ENCODE results near the gene ADGRV1. TPM values are rescaled to one million over a fixed set of nuclear protein-coding genes. Genes with fewer than 3 reads are reported as not detected.
"Not testable (repeated sequence)": the region's sequence is repeated elsewhere in the genome, so short reads cannot be mapped to it uniquely, and the experiment has no call there.

ADGRV1 gene
- total RNA-seq, 4 donors from 2014 or later = 0.39 to 1.9 (median 1.00) TPM

- TF ChIP-seq POLR2A (IDR thresholded peaks at IDR 0.05) = no peak
- TF ChIP-seq CTCF (IDR thresholded peaks at IDR 0.05) = no peak
- TF ChIP-seq EP300 (IDR thresholded peaks at IDR 0.05) = no peak
- H3K27ac ChIP-seq = no peak overlapping the region
- H3K4me3 ChIP-seq = no peak overlapping the region
- peaks cover 0 to 2% (median 0%) of the 10 kb centered on the region in 4 donors for H3K9me3 ChIP-seq
- no peaks in the 10 kb centered on the region for H3K36me3 ChIP-seq
- H3K4me1 ChIP-seq = peaks cover 0 to 11% (median 0%) of the 10 kb centered on the region in 4 donors
- WGBS, 2 donors = 87 to 95% methylated on average over 5 of the region's 5 CpGs
- DNase-seq (ENCODE audit: low spot score in 2 of 2) = no peak
- no peaks in the 10 kb centered on the region for H3K27me3 ChIP-seq
Measured at GRCh38 chr5:90575712-90576111, 17.1 kb downstream of the ADGRV1 start.

GRCh38 chr5:90576566-90576965 lies 18.0 kb downstream of the ADGRV1 start:
- WGBS, 2 donors = 87 to 92% methylated on average over 3 of the region's 3 CpGs
- H3K4me1 ChIP-seq; H3K4me3 ChIP-seq; H3K36me3 ChIP-seq; H3K27me3 ChIP-seq; H3K9me3 ChIP-seq; H3K27ac ChIP-seq; DNase-seq (ENCODE audit: low spot score in 2 of 2): not testable (repeated sequence)

DNA sequence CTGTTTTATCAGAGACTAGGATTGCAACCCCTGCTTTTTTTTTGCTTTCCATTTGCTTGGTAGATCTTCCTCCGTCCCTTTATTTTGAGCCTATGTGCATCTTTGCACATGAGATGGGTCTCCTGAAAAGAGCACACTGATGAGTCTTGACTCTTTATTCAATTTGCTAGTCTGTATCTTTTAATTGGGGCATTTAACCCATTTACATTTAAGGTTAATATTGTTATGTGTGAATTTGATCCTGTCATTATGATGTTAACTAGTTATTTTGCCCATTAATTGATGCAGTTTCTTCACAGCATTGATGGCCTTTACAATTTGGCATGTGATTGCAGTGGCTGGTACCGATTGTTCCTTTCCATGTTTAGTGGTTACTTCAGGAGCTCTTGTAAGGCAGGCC lies 21.3 kb downstream of the ADGRV1 start:
- not testable (repeated sequence) for H3K9me3 ChIP-seq; H3K27ac ChIP-seq; DNase-seq (ENCODE audit: low spot score in 2 of 2); H3K4me3 ChIP-seq; H3K36me3 ChIP-seq; H3K4me1 ChIP-seq; H3K27me3 ChIP-seq
- WGBS, 2 donors = 85 to 86% methylated on average over 2 of the region's 2 CpGs

- Histone ChIP-seq H3K4me1 (no peaks in the 10 kb centered on the region), H3K4me3 (no peak overlapping the region), H3K36me3 (no peaks in the 10 kb centered on the region), H3K27ac (no peak overlapping the region), H3K27me3 (no peaks in the 10 kb centered on the region), H3K9me3 (peaks cover 0 to 2% (median 0%) of the 10 kb centered on the region in 4 donors)
- no peak for DNase-seq (ENCODE audit: low spot score in 2 of 2)
- TF ChIP-seq CTCF (IDR thresholded peaks at IDR 0.05) (no peak), POLR2A (IDR thresholded peaks at IDR 0.05) (no peak)
- WGBS, 2 donors = 78 to 81% methylated on average over 2 of the region's 2 CpGs
Measured at GRCh38 chr5:90581956-90582355, 23.4 kb downstream of the ADGRV1 start.

DNA sequence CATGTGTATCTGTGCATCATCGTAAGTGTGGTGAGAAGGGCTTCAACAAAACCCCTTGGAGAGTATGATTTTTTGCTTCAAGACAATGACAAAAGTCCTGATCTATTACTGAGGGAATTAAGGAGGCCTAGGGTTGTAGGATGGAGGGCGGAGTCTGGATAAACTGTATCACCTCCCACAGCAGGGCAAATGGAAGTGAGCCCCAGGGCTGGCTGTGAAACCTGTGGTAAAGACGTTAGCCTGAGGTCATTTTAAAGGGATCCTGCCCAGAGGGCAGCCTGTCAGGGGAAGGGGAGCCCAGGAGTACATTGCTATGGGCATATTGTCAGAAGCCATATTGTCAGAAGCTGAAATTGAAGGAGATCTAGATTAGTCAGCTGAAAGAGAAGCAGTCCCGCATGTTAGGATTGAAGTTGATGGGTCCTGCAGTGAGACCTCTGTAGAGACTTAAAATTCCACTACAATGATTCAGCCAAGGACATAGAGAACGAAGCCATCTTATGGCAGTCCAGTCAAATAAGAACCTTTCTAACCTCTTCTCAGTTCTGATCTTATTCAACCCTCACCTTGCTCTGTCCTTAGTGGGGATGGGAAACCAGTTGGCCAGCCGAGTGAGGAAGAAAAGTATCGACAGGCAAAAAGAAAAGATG lies 26.9 kb downstream of the ADGRV1 start:
- Histone ChIP-seq H3K36me3 (no peaks in the 10 kb centered on the region), H3K4me1 (no peaks in the 10 kb centered on the region), H3K27me3 (no peaks in the 10 kb centered on the region), H3K4me3 (no peak overlapping the region), H3K9me3 (no peaks in the 10 kb centered on the region), H3K27ac (no peak overlapping the region)
- TF ChIP-seq CTCF (IDR thresholded peaks at IDR 0.05) = no peak
- DNase-seq (ENCODE audit: low spot score in 2 of 2) = no peak
- 79 to 86% methylated on average over 7 of the region's 7 CpGs for WGBS, 2 donors

GRCh38 chr5:90586469-90586868 lies 27.9 kb downstream of the ADGRV1 start:
- TF ChIP-seq EP300 (IDR thresholded peaks at IDR 0.05) (no peak), POLR2A (IDR thresholded peaks at IDR 0.05) (no peak), CTCF (IDR thresholded peaks at IDR 0.05) (no peak)
- whole genome bisulfite sequencing, 2 donors = 67 to 80% methylated on average over 2 of the region's 2 CpGs
- Histone ChIP-seq H3K4me1 (no peaks in the 10 kb centered on the region), H3K27me3 (no peaks in the 10 kb centered on the region), H3K36me3 (no peaks in the 10 kb centered on the region), H3K9me3 (no peaks in the 10 kb centered on the region), H3K27ac (no peak overlapping the region), H3K4me3 (no peak overlapping the region)
- no peak for DNase-seq (ENCODE audit: low spot score in 2 of 2)

Data from tibial nerve (tissue), 4 donors.